Adrenal gland (tissue), 5 donors: ENCODE results near the gene SPAST.

ENCODE experiments used
- POLR2A ChIP-seq, 2 donors: fragments of 450-650 bp; IDR thresholded peaks; one replicate each; pipeline ENCODE4 v1.6.1; 2017; ENCODE audit warnings: antibody characterized with exemption in 2 of 2, mild to moderate bottlenecking in 2 of 2, moderate library complexity in 1 of 2
- TF ChIP-seq, protein P1 (sequence below), 6 experiments: fragments of 450-650 bp in 4 of 6; fragments of 200-600 bp in 2 of 6; sonication (generic) in 1 of 6; IDR thresholded peaks; 1 replicate in 5 of 6; 2 replicates in 1 of 6; pipeline versions ENCODE4 v1.5.1 to v1.8.0; 2016 to 2021; ENCODE audit warnings: antibody characterized with exemption in 6 of 6, mild to moderate bottlenecking in 2 of 6, moderate library complexity in 1 of 6
- donor health status: DM: no; HTN: no; CAD: no.

DNA sequence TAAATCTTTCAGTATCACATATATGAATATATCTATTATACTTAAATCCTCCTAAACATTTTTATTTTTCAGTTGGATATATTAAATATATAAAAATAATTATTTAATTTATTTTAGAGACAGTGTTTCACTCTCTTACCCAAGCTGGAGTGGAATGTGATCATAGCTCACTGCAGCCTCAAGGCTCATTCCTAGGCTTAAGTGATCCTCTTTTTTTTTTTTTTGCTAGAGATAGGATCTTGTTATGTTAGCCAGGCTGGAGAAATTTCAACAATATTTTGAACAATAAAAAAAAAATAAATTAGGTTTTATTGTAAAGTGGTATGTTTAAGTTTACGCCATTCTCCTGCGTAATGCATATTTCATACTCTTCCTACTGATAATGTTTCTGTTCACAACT is 4.2 kb downstream of the SPAST start:
- TF ChIP-seq, protein P1, sequence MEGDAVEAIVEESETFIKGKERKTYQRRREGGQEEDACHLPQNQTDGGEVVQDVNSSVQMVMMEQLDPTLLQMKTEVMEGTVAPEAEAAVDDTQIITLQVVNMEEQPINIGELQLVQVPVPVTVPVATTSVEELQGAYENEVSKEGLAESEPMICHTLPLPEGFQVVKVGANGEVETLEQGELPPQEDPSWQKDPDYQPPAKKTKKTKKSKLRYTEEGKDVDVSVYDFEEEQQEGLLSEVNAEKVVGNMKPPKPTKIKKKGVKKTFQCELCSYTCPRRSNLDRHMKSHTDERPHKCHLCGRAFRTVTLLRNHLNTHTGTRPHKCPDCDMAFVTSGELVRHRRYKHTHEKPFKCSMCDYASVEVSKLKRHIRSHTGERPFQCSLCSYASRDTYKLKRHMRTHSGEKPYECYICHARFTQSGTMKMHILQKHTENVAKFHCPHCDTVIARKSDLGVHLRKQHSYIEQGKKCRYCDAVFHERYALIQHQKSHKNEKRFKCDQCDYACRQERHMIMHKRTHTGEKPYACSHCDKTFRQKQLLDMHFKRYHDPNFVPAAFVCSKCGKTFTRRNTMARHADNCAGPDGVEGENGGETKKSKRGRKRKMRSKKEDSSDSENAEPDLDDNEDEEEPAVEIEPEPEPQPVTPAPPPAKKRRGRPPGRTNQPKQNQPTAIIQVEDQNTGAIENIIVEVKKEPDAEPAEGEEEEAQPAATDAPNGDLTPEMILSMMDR (IDR thresholded peaks at IDR 0.05): no peak
- TF ChIP-seq POLR2A (IDR thresholded peaks at IDR 0.05): no peak
